Gastrocnemius medialis (tissue), 4 donors: ENCODE data around the gene MLST8. TPM values are rescaled to one million over a fixed set of nuclear protein-coding genes. Genes with fewer than 3 reads are reported as not detected.

Experiments used
- ATAC-seq, 2 donors: fragments of 150-250 bp; one replicate each; pipeline ENCODE4 v1.9.1; 2016
- DNase-seq, 2 donors: peaks; one replicate each; pipeline ENCODE4 v3.0.0-alpha.2; 2019
- H3K27ac ChIP-seq, 4 donors: fragments of 200-600 bp; sonication (generic); 1 replicate in 1 of 4; 2 replicates in 3 of 4; pipeline ENCODE4 v1.5.1; 2016 to 2018; ENCODE audit warnings: mild to moderate bottlenecking in 2 of 4, moderate library complexity in 1 of 4
- H3K27me3 ChIP-seq, 3 donors: fragments of 200-600 bp; sonication (generic) in 2 of 3; 1 replicate in 1 of 3; 2 replicates in 2 of 3; pipeline versions ENCODE4 v1.5.1 to v1.6.0; 2016 to 2019; ENCODE audit warnings: mild to moderate bottlenecking in 1 of 3, moderate library complexity in 1 of 3
- H3K36me3 ChIP-seq, 2 donors: fragments of 200-600 bp; sonication (generic) in 1 of 2; one replicate each; pipeline ENCODE4 v1.5.1; 2017 to 2018
- H3K4me1 ChIP-seq, 2 donors: fragments of 200-600 bp; sonication (generic) in 1 of 2; one replicate each; pipeline ENCODE4 v1.5.1; 2016 to 2017; ENCODE audit warnings: mild to moderate bottlenecking in 2 of 2
- H3K4me3 ChIP-seq, 4 donors: fragments of 200-600 bp; sonication (generic) in 3 of 4; 1 replicate in 1 of 4; 2 replicates in 3 of 4; pipeline ENCODE4 v1.5.1; 2016 to 2019; ENCODE audit warnings: mild to moderate bottlenecking in 2 of 4
- H3K9me3 ChIP-seq, 3 donors: fragments of 200-600 bp; sonication (generic) in 2 of 3; 1 replicate in 1 of 3; 2 replicates in 2 of 3; pipeline ENCODE4 v1.5.1; 2016 to 2019
- CTCF ChIP-seq, 5 experiments: fragments of 450-650 bp in 3 of 5; fragments of 200-600 bp in 2 of 5; sonication (generic) in 2 of 5; IDR thresholded peaks in 4 of 5; conservative IDR thresholded peaks in 1 of 5; 1 replicate in 4 of 5; 2 replicates in 1 of 5; pipeline ENCODE4 v1.5.1; 2016 to 2019; ENCODE audit warnings: antibody characterized with exemption in 5 of 5, mild to moderate bottlenecking in 3 of 5, moderate library complexity in 3 of 5
- POLR2A ChIP-seq, 2 donors: fragments of 450-650 bp; IDR thresholded peaks; one replicate each; pipeline ENCODE4 v1.6.1; 2017; ENCODE audit warnings: antibody characterized with exemption in 2 of 2, mild to moderate bottlenecking in 2 of 2, moderate library complexity in 2 of 2
- in situ Hi-C, 4 donors: fragments of 200-750 bp; cut with MboI; loops; one replicate each; pipeline versions ENCODE4 v1.15.0 to v1.8.0; 2017; ENCODE audit warnings: low sequenced_read_pairs in 4 of 4
- intact Hi-C: fragments of 100-400 bp; cut with DNase I; formaldehyde crosslinking; loops from one replicate; pipeline ENCODE4 v1.15.1; 2023; ENCODE audit warnings: low total_unique reads
- total RNA-seq, 4 donors: library from RNA; depleted of rRNA; stranded (reverse); fragments of >200 nt; gene quantifications; one replicate each; pipeline versions ENCODE4 v1.1.0 to v1.2.3, GENCODE V29; 2016

Gene MLST8
- total RNA-seq, 4 donors from 2014 or later, result 40.3 to 77.0 (median 73.5) TPM

- no peak for DNase-seq
- intact Hi-C loops, result loop anchor here (1.0 to 10.0 kb wide), 2 partner anchors 9 to 439 kb away; partner anchors contain the start of genes EME2, MLST8, MRPS34 and NME3
These were observed 8.8 kb downstream of the MLST8 start for GRCh38 chr16:2213817-2214718.

GRCh38 chr16:2214719-2214968 lies 9.4 kb downstream of the MLST8 start, which contains the start of gene PGP:
PGP (minus strand) TSS chr16:2214840; CDS start chr16:2214777, 63 bp downstream.
- DNase-seq (no peak), ATAC-seq (no peak)
- H3K9me3 ChIP-seq, result no peaks in the 10 kb centered on the region
- peaks cover 36 to 42% of the 10 kb centered on the region in 2 donors for H3K4me1 ChIP-seq
- intact Hi-C loops (loop anchor here (1.0 to 10.0 kb wide), 2 partner anchors 9 to 440 kb away; partner anchors contain the start of genes EME2, MLST8, MRPS34 and NME3), in situ Hi-C loops (no loop called here)
- no peak for TF ChIP-seq POLR2A (IDR thresholded peaks at IDR 0.05)
- TF ChIP-seq CTCF (IDR thresholded peaks at IDR 0.05 in 4 of 5, conservative IDR thresholded peaks at IDR 0.05 in 1 of 5), result no peak
- no peaks in the 10 kb centered on the region for H3K27me3 ChIP-seq
- peak within 1 kb of the TSS; percentile 59 to 80 (median 65) for H3K4me3 ChIP-seq
- peak within 1 kb of the TSS; percentile 90 to 98 (median 92) for H3K27ac ChIP-seq
- peaks cover 0 to 4% of the 10 kb centered on the region in 2 donors for H3K36me3 ChIP-seq

More at GRCh38 chr16:2213817-2214718, 8.8 kb downstream of the MLST8 start:
- H3K4me3 ChIP-seq, result peak overlapping the region; percentile 54 to 73 (median 64)
- peak; percentile 0 to 1 for ATAC-seq
- in situ Hi-C loops, result no loop called here
- peak; percentile 38 to 66 for TF ChIP-seq POLR2A (IDR thresholded peaks at IDR 0.05)
- TF ChIP-seq CTCF (IDR thresholded peaks at IDR 0.05 in 4 of 5, conservative IDR thresholded peaks at IDR 0.05 in 1 of 5), result no peak
- peaks cover 0 to 10% of the 10 kb centered on the region in 2 donors for H3K36me3 ChIP-seq
- H3K27ac ChIP-seq, result peak overlapping the region; percentile 77 to 91 (median 88)
- H3K27me3 ChIP-seq, result no peaks in the 10 kb centered on the region
- no peaks in the 10 kb centered on the region for H3K9me3 ChIP-seq
- H3K4me1 ChIP-seq, result peaks cover 36 to 42% of the 10 kb centered on the region in 2 donors

GRCh38 chr16:2216330-2216729 lies 11.1 kb downstream of the MLST8 start:
- Histone ChIP-seq H3K27ac (peak overlapping the region; percentile 88 to 98 (median 92)), H3K4me1 (peaks cover 23 to 27% of the 10 kb centered on the region in 2 donors), H3K27me3 (no peaks in the 10 kb centered on the region), H3K9me3 (no peaks in the 10 kb centered on the region), H3K36me3 (no peaks in the 10 kb centered on the region), H3K4me3 (no peak overlapping the region)
- in situ Hi-C loops (no loop called here), intact Hi-C loops (loop anchor here (10.0 kb wide), 1 partner anchor 442 kb away; the partner anchor contains the start of genes EME2, MRPS34 and NME3)
- DNase-seq, result no peak
- no peak for TF ChIP-seq POLR2A (IDR thresholded peaks at IDR 0.05)
- no peak for ATAC-seq

DNA sequence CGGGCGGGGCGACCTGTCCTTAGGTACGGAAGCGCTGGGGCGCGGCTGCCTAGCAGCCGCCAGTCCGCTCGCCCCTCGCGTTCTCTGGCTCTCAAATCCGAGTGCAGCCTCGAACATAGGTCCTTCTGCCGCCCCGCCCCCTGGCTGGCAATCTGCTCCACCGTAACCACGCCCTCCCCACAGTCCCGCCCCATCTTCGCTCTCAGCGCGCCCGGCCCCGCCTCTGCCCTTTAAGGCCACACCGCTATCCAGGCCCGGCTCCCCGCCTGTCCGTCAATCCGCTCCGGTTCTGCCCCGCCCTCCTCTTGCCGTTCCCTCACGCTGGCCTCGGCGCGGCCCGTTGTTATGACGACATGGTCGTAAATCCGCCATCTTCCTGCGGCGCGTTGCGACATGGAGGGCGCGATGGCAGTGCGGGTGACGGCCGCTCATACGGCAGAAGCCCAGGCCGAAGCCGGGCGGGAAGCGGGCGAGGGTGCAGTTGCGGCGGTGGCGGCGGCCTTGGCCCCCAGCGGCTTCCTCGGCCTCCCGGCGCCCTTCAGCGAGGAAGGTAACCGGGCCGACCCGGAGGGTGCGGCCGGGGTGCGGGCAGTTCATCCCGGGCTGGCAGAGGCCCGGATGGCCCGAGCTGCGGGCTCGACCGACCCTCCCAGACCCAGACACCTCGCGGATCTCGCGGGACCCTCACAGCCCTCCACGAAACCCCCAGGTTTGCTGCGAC lies 18.1 kb downstream of the MLST8 start, which contains the start of gene E4F1:
Gene E4F1, plus strand, starts transcription at position 371 of the 721 bp plus-strand sequence. Its CDS starts 23 bp downstream, at position 394.
- intact Hi-C loops (loop anchor here (1.0 kb wide), 2 partner anchors 8 to 18 kb away; partner anchors contain the start of gene MLST8), in situ Hi-C loops (no loop called here)
- H3K4me3 ChIP-seq, result peak within 1 kb of the TSS; percentile 78 to 98 (median 93)
- H3K27me3 ChIP-seq, result no peaks in the 10 kb centered on the region
- H3K4me1 ChIP-seq, result peaks cover 11 to 16% of the 10 kb centered on the region in 2 donors
- peak within 1 kb of the TSS; percentile 85 to 96 (median 94) for H3K27ac ChIP-seq
- no peaks in the 10 kb centered on the region for H3K9me3 ChIP-seq
- TF ChIP-seq CTCF (IDR thresholded peaks at IDR 0.05 in 4 of 5, conservative IDR thresholded peaks at IDR 0.05 in 1 of 5), result peak in 2 of 5 experiments; percentile 23 to 37
- TF ChIP-seq POLR2A (IDR thresholded peaks at IDR 0.05), result peak; percentile 97 to 98
- DNase-seq, result peak; percentile 99 to 100
- ATAC-seq, result peak; percentile 97
- peaks cover 0 to 5% of the 10 kb centered on the region in 2 donors for H3K36me3 ChIP-seq
